ENCODE data around the gene PIEZO2.

DNA sequence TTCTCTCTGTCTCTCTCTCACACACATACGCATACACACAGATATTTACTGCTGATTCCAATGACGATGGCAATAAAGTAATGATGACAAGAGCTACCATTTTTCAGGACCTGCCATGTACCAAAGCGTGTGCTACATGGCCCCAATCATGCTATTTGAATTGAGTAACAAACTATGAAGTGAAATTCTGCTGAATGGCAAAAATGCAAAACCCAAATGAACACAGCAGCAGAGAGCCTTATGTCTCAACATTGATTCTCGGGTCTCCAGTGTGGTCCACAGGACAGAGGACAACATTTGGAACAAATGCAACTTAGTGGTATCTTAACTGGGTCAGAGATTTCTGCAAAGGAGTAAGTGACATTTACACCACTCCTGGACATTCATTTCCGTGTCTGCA is 117.4 kb downstream of the PIEZO2 start:
- TF ChIP-seq, protein P1, sequence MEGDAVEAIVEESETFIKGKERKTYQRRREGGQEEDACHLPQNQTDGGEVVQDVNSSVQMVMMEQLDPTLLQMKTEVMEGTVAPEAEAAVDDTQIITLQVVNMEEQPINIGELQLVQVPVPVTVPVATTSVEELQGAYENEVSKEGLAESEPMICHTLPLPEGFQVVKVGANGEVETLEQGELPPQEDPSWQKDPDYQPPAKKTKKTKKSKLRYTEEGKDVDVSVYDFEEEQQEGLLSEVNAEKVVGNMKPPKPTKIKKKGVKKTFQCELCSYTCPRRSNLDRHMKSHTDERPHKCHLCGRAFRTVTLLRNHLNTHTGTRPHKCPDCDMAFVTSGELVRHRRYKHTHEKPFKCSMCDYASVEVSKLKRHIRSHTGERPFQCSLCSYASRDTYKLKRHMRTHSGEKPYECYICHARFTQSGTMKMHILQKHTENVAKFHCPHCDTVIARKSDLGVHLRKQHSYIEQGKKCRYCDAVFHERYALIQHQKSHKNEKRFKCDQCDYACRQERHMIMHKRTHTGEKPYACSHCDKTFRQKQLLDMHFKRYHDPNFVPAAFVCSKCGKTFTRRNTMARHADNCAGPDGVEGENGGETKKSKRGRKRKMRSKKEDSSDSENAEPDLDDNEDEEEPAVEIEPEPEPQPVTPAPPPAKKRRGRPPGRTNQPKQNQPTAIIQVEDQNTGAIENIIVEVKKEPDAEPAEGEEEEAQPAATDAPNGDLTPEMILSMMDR (conservative IDR thresholded peaks at IDR 0.05; ENCODE audit: low read depth, low read length) = no peak
- TF ChIP-seq EZH2 (IDR thresholded peaks at IDR 0.05; ENCODE audit: borderline replicate concordance, low read depth, low read length, poor library complexity, severe bottlenecking) = no peak
